HepG2 (cell line): ENCODE measurements around the gene OARD1. TPM values are rescaled to one million over a fixed set of nuclear protein-coding genes. Genes with fewer than 3 reads are reported as not detected.

Source experiments
- ARHGAP35 ChIP-seq: sonication (generic); formaldehyde crosslinking; IDR thresholded peaks from 2 replicates; pipeline ENCODE4 v1.9.0; 2022; ENCODE audit warnings: mild to moderate bottlenecking, inconsistent platforms, moderate library complexity, missing genetic modification reagents, borderline replicate concordance
- ETV6 ChIP-seq: sonication (generic); formaldehyde crosslinking; conservative IDR thresholded peaks from 2 replicates; pipeline ENCODE4 v1.4.0; 2020; ENCODE audit warnings: missing genetic modification reagents
- MTF2 ChIP-seq: sonication (generic); formaldehyde crosslinking; IDR thresholded peaks from 2 replicates; pipeline ENCODE4 v1.5.0; 2020; ENCODE audit warnings: missing genetic modification reagents, borderline replicate concordance
- NFKB2 ChIP-seq: sonication (generic); formaldehyde crosslinking; IDR thresholded peaks from 2 replicates; pipeline ENCODE4 v1.4.0; 2020; ENCODE audit warnings: missing genetic modification reagents, borderline replicate concordance
- NR1H2 ChIP-seq: sonication (generic); formaldehyde crosslinking; IDR thresholded peaks from 2 replicates; pipeline ENCODE4 v1.8.1; 2022; ENCODE audit warnings: low read depth, missing genetic modification reagents, borderline replicate concordance
- ONECUT2 ChIP-seq: sonication (generic); formaldehyde crosslinking; IDR thresholded peaks from 2 replicates; pipeline ENCODE4 v1.4.0; 2020; ENCODE audit warnings: missing genetic modification reagents
- PHF20 ChIP-seq: sonication (generic); formaldehyde crosslinking; IDR thresholded peaks from 2 replicates; pipeline ENCODE4 v1.5.0; 2020; ENCODE audit warnings: mild to moderate bottlenecking, missing genetic modification reagents
- SNAI1 ChIP-seq: sonication (generic); formaldehyde crosslinking; IDR thresholded peaks from 2 replicates; pipeline ENCODE4 v1.5.0; 2020; ENCODE audit warnings: mild to moderate bottlenecking, missing genetic modification reagents, borderline replicate concordance
- SP140L ChIP-seq: sonication (generic); formaldehyde crosslinking; IDR thresholded peaks from 2 replicates; pipeline ENCODE4 v1.4.0; 2020; ENCODE audit warnings: missing genetic modification reagents, borderline replicate concordance
- SSRP1 ChIP-seq: IDR thresholded peaks from 2 replicates; pipeline ENCODE4 v1.6.1; 2016; ENCODE audit warnings: control low read depth
- TMF1 ChIP-seq: sonication (generic); formaldehyde crosslinking; IDR thresholded peaks from 2 replicates; pipeline ENCODE4 v1.8.1; 2022; ENCODE audit warnings: low read depth, missing genetic modification reagents
- ZFP41 ChIP-seq: sonication (generic); formaldehyde crosslinking; IDR thresholded peaks from 2 replicates; pipeline ENCODE4 v1.4.0; 2020; ENCODE audit warnings: mild to moderate bottlenecking, missing genetic modification reagents, borderline replicate concordance
- ZIK1 ChIP-seq: sonication (generic); formaldehyde crosslinking; IDR thresholded peaks from 2 replicates; pipeline ENCODE4 v1.5.0; 2020; ENCODE audit warnings: mild to moderate bottlenecking, low read depth, missing genetic modification reagents, borderline replicate concordance
- ZNF205 ChIP-seq: IDR thresholded peaks from 2 replicates; pipeline ENCODE4 v1.6.1; 2018; ENCODE audit warnings: missing biosample characterization, missing genetic modification reagents
- ZNF441 ChIP-seq: sonication (generic); formaldehyde crosslinking; IDR thresholded peaks from 2 replicates; pipeline ENCODE4 v1.7.0; 2021; ENCODE audit warnings: missing genetic modification reagents, borderline replicate concordance
- polyA plus RNA-seq, 8 experiments: library from polyadenylated mRNA; depleted of rRNA in 3 of 8; stranded (reverse) in 7 of 8; unstranded in 1 of 8; fragments of >200 nt; fragmentation: Illumina TruSeq in 4 of 8; extraction: Trizol in 4 of 8; gene quantifications; 2 replicates each; pipeline versions ENCODE4 v1.2.1 to v1.2.3, GENCODE V29; 2011 to 2016; ENCODE audit warnings: low read depth in 4 of 8, missing spikeins in 1 of 8, mixed read lengths in 1 of 8; ENCODE audit not compliant: insufficient read depth in 1 of 8
- total RNA-seq, 5 experiments: library from RNA; depleted of rRNA; stranded (reverse); fragments of >200 nt; fragmentation: Illumina TruSeq; extraction: Trizol; gene quantifications; 2 replicates each; pipeline ENCODE4 v1.2.3, GENCODE V29; 2016; ENCODE audit warnings: low read depth in 1 of 5
- TF ChIP-seq, protein P1 (sequence below): sonication (generic); formaldehyde crosslinking; IDR thresholded peaks from 2 replicates; pipeline ENCODE4 v1.5.0; 2020; ENCODE audit warnings: mild to moderate bottlenecking, missing genetic modification reagents
- TF ChIP-seq, protein P2 (sequence below): sonication (generic); formaldehyde crosslinking; IDR thresholded peaks from 2 replicates; pipeline ENCODE4 v1.8.0; 2022; ENCODE audit warnings: mild to moderate bottlenecking, missing genetic modification reagents, borderline replicate concordance
- TF ChIP-seq, protein P3 (sequence below): sonication (generic); formaldehyde crosslinking; IDR thresholded peaks from 2 replicates; pipeline ENCODE4 v1.4.0; 2020; ENCODE audit warnings: missing genetic modification reagents
- TF ChIP-seq, protein P4 (sequence below): sonication (generic); formaldehyde crosslinking; IDR thresholded peaks from 2 replicates; pipeline ENCODE4 v1.5.0; 2020; ENCODE audit warnings: mild to moderate bottlenecking, missing genetic modification reagents, borderline replicate concordance

The OARD1 gene
- total and polyA plus RNA-seq, 2 of the 13 experiments (the other 11 are each of a cell fraction or from before 2014, with no cell fraction given): 18.4 to 49.0 TPM

DNA sequence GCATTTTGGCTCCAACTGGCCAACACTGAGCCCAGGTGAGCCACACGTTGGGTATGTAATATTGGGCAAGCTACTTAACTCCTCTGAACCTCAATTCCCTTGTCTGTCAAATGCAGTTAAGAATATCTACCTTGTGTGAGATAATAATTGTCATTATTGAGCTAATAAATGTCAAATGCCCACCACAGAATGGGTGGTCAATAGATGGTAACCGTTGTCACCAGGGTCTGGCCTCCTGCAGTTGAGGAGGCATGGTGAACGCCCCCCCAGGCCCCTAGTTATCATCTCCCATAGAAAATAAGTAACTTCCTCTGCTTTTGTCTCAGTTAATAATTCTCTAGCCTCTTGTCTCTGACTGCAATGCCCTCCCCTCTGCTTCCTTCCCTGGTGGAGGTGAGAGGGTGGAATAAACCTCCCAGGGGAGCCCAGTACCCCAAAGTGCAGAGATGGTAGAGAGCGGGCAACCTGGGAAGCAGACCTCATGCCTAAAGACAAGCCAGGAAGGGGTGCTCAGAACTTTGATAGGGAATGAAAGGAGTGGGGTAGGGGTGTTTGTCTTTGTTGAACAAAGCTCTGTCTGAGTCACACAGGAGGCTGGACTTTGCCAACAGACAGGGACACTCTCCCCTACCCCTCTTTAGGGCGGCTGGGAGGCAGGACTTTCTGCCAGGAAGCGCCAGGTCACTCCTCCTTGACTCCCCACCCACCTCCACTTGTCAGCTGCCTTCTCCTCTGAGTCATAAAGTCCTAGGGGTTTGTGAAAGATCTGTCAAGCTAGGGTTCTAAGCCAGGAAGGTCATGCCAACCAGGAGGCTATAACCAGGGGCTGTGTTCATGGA is 31.8 kb downstream of the OARD1 start (continued):
- TF ChIP-seq NR1H2 (no peak), SNAI1 (CRISPR knock-in tag) (no peak), ETV6 (CRISPR knock-in tag) (no peak), TMF1 (CRISPR knock-in tag) (no peak; the same call in 1 of the 2 replicates), SP140L (CRISPR knock-in tag) (peak; percentile 23; the same call in 1 of the 2 replicates), MTF2 (CRISPR knock-in tag) (no peak), ZIK1 (CRISPR knock-in tag) (no peak), ZNF205 (CRISPR knock-in tag) (no peak; the same call in 1 of the 2 replicates), ZFP41 (CRISPR knock-in tag) (no peak; the same call in 1 of the 2 replicates), PHF20 (0 out of 2 replicates have a peak, but pooled peaks have one; percentile 45), ZNF441 (CRISPR knock-in tag) (peak; percentile 83; the same call in 1 of the 2 replicates), ARHGAP35 (0 out of 2 replicates have a peak, but pooled peaks have one; percentile 24), SSRP1 (CRISPR knock-in tag) (peak; percentile 89), ONECUT2 (0 out of 2 replicates have a peak, but pooled peaks have one; percentile 14), NFKB2 (0 out of 2 replicates have a peak, but pooled peaks have one; percentile 41)
- TF ChIP-seq, protein P1, sequence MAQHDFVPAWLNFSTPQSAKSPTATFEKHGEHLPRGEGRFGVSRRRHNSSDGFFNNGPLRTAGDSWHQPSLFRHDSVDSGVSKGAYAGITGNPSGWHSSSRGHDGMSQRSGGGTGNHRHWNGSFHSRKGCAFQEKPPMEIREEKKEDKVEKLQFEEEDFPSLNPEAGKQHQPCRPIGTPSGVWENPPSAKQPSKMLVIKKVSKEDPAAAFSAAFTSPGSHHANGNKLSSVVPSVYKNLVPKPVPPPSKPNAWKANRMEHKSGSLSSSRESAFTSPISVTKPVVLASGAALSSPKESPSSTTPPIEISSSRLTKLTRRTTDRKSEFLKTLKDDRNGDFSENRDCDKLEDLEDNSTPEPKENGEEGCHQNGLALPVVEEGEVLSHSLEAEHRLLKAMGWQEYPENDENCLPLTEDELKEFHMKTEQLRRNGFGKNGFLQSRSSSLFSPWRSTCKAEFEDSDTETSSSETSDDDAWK (CRISPR knock-in tag): no peak
- TF ChIP-seq, protein P2, sequence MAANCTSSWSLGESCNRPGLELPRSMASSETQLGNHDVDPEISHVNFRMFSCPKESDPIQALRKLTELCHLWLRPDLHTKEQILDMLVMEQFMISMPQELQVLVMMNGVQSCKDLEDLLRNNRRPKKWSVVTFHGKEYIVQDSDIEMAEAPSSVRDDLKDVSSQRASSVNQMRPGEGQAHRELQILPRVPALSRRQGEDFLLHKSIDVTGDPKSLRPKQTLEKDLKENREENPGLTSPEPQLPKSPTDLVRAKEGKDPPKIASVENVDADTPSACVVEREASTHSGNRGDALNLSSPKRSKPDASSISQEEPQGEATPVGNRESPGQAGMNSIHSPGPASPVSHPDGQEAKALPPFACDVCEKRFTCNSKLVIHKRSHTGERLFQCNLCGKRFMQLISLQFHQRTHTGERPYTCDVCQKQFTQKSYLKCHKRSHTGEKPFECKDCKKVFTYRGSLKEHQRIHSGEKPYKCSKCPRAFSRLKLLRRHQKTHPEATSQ (CRISPR knock-in tag): no peak
- TF ChIP-seq, protein P3, sequence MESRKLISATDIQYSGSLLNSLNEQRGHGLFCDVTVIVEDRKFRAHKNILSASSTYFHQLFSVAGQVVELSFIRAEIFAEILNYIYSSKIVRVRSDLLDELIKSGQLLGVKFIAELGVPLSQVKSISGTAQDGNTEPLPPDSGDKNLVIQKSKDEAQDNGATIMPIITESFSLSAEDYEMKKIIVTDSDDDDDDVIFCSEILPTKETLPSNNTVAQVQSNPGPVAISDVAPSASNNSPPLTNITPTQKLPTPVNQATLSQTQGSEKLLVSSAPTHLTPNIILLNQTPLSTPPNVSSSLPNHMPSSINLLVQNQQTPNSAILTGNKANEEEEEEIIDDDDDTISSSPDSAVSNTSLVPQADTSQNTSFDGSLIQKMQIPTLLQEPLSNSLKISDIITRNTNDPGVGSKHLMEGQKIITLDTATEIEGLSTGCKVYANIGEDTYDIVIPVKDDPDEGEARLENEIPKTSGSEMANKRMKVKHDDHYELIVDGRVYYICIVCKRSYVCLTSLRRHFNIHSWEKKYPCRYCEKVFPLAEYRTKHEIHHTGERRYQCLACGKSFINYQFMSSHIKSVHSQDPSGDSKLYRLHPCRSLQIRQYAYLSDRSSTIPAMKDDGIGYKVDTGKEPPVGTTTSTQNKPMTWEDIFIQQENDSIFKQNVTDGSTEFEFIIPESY (CRISPR knock-in tag): no peak
- TF ChIP-seq, protein P4, sequence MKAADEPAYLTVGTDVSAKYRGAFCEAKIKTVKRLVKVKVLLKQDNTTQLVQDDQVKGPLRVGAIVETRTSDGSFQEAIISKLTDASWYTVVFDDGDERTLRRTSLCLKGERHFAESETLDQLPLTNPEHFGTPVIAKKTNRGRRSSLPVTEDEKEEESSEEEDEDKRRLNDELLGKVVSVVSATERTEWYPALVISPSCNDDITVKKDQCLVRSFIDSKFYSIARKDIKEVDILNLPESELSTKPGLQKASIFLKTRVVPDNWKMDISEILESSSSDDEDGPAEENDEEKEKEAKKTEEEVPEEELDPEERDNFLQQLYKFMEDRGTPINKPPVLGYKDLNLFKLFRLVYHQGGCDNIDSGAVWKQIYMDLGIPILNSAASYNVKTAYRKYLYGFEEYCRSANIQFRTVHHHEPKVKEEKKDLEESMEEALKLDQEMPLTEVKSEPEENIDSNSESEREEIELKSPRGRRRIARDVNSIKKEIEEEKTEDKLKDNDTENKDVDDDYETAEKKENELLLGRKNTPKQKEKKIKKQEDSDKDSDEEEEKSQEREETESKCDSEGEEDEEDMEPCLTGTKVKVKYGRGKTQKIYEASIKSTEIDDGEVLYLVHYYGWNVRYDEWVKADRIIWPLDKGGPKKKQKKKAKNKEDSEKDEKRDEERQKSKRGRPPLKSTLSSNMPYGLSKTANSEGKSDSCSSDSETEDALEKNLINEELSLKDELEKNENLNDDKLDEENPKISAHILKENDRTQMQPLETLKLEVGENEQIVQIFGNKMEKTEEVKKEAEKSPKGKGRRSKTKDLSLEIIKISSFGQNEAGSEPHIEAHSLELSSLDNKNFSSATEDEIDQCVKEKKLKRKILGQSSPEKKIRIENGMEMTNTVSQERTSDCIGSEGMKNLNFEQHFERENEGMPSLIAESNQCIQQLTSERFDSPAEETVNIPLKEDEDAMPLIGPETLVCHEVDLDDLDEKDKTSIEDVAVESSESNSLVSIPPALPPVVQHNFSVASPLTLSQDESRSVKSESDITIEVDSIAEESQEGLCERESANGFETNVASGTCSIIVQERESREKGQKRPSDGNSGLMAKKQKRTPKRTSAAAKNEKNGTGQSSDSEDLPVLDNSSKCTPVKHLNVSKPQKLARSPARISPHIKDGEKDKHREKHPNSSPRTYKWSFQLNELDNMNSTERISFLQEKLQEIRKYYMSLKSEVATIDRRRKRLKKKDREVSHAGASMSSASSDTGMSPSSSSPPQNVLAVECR (CRISPR knock-in tag): peak; percentile 66; the same call in 1 of the 2 replicates
